Fibroblast of peridontal ligament (primary cell): ENCODE measurements around the gene COL4A1.

Experiments used
- DNase-seq: peaks from one replicate; pipeline ENCODE4 v3.0.0-alpha.2; 2010; ENCODE audit errors: extremely low read depth

Gene COL4A1

GRCh38 chr13:110306960-110307766, at the start of gene COL4A1, which contains the start of gene COL4A2:
Gene COL4A1 (minus strand): TSS chr13:110307157. CDS start chr13:110307027, 130 bp downstream.
Gene COL4A2 (plus strand): TSS chr13:110307284. CDS start chr13:110307904, 620 bp downstream.
- DNase-seq, result peak; percentile 43

DNA sequence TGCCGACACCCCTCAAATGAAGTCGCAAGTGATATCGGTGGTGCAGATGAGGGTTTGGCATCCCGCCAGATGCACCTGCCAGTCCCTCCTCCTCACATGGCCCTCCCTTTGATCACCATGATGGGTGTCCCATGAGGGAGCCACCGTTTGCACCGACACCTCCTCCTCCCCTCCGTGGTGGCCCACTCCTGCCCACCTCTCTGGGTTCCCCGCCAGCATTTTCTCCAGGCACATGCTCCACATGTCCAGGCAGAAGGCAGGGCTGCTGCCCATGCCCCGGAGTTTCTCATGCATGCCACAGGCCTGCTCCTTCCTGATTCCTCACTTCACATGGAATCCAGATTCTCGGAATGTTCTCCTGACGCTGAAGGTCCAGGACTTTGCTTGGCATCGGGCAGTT, 49.4 kb upstream of the COL4A1 start:
- no peak for DNase-seq

DNA sequence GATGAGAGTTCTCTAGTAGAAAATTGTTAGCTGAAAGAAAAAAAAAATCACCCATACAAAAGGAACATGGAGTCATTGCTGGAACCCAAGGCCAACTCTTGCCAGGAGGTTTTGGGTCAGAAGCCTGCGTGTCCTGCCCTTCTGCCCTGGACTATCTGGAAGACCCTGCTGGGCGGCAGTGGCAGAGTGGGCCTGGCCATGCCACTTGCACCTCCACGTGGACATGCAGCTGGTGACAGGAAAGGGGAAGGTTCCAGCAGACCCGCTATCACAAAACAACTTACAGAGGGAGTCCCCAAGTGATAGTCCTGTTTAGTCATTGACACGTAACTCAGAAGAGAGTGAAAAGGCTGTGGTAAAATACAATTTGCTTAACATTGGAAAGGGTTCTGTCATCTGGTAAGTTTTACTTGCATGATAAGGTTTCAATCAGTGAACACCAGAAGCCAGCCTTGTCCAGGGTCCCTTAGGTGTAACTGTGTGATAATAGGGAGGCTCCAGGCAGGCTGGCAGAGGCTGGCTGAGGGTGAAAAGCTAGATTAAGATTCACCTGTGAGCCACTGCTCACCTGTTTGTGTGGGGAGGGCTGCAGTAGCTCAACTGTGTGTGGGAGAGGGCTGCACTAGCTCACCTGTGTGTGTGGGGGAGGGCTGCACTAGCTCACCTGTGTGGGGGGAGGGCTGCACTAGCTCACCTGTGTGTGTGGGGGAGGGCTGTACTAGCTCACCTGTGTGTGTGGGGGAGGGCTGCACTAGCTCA, 47.9 kb upstream of the COL4A1 start:
- no peak for DNase-seq

GRCh38 chr13:110354123-110354627, 47.2 kb upstream of the COL4A1 start:
- no peak for DNase-seq

DNA sequence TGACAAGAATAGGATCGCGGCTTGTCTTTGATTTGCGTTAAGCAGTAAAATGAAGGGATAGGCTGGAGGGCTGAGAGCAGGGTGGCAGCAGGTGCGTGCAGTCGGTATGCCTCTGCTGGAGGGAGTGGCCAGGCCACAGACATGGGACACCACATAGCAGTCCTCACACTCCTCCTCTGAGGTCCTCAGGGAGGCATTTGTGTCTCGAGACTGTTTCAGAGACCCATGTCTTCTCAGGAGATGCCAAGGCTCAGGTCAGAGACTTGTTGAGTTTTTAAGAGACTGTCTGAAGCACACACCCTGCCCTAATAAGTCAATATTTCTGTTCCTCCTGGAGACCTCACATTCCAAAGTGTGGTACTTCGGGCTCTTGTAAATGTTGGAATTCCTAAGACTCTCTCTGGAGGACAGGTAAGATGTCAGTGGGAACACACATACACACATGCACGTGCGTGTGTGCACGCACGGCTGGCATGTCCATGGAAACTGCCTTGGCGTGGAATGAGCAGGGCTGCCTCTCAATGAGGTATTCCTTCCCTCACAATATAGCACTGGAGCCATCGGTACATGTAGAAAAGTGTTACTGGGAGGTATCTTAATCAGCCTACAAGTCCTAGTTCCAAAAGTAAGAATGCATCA, 46.5 kb upstream of the COL4A1 start:
- no peak for DNase-seq

GRCh38 chr13:110352735-110353134, 45.8 kb upstream of the COL4A1 start:
- no peak for DNase-seq

GRCh38 chr13:110351636-110352420, 44.9 kb upstream of the COL4A1 start:
- DNase-seq, result no peak

GRCh38 chr13:110350509-110350908, 43.6 kb upstream of the COL4A1 start:
- DNase-seq, result no peak

GRCh38 chr13:110350049-110350448, 43.1 kb upstream of the COL4A1 start:
- DNase-seq, result no peak

- no peak for DNase-seq
Observed at GRCh38 chr13:110349239-110349638, 42.3 kb upstream of the COL4A1 start.

- DNase-seq, result no peak
Observed at GRCh38 chr13:110348309-110349105, 41.5 kb upstream of the COL4A1 start.

GRCh38 chr13:110347535-110348308, 40.8 kb upstream of the COL4A1 start:
- peak; percentile 77 for DNase-seq

GRCh38 chr13:110347088-110347487, 40.1 kb upstream of the COL4A1 start:
- no peak for DNase-seq

GRCh38 chr13:110346661-110347067, 39.7 kb upstream of the COL4A1 start:
- DNase-seq, result no peak

- DNase-seq, result no peak
Observed at GRCh38 chr13:110345701-110346100, 38.7 kb upstream of the COL4A1 start.

- no peak for DNase-seq
Observed at GRCh38 chr13:110345266-110345665, 38.3 kb upstream of the COL4A1 start.

DNA sequence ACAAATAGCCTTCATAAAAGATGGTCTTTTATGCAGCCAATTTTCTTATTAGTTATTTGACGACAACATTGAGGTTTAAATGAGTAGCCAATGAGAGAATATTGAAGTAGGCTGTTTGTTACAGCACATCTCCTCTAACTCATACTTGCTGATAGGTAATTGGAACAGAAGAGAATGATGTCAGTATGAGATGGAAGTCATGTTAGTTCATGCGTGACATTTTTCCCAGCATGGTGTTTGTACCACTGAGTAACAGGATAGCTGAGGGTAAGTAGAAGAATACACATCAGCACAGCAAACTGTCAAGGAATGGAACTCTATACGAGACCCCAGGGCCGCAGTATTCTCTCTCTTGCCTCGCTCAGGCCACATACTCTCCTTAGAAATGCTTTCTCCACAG, 37.4 kb upstream of the COL4A1 start:
- no peak for DNase-seq

GRCh38 chr13:110343241-110343865, 36.4 kb upstream of the COL4A1 start:
- DNase-seq, result no peak

DNA sequence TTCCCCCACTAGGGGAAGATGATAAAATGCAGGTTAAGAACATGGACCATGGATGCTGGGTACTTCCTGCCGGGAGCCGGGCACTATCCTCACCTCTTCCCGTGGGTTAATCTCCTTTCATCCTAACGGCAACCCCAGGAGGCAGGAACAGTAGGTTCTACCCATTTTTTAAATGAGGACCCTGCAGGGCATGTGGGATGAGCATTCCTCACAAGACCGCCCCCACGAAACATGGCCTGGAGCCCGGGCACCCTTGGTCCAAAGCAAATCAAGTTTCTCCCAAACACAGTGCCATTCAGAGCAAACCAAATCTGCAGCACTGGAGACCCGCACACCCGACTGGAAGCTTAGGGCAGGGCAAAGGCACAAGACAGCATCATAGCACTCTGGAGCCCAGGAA, 35.5 kb upstream of the COL4A1 start:
- DNase-seq, result no peak
